ENCODE results near the gene FXYD7. TPM values are rescaled to one million over a fixed set of nuclear protein-coding genes. Genes with fewer than 3 reads are reported as not detected.

The FXYD7 gene
- total RNA-seq, 2 donors from 2014 or later = not detected

DNA sequence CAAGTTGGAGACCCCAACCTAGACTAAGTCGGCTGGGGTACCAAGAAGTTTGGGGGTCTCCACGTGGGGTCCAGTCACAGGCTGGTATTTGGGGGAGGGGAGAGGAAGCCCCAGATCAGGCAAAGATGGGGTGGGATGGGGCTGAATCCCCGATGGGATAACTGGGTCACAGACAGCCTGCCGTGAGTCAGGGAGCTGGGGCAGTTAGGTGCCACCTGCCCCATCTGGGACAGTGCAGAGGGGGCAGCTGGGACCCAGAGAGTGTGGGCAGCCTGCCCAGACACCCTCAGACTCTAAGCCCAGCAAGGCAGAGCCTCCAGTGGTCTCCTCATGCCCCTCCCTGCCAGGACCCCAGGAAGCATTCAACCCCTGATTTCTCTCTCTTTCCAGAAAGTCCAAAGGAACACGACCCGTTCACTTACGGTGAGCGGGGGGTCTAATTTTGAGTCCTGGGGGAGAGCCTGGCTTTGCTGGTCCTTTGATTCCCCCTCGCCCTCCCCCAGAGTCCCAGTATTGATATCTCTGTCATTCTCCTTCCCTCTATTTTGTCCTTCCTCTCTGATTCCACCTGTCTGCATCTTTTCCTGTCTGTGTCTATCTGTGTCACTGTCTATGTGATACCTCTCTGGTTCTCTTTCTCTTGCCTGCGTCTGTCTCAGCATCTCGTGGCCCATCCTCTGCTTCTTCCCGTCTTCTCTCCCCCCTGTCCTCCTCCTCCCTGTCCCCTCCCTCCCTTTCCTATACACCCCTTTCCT, 2.7 kb upstream of the FXYD7 start:
- no peaks in the 10 kb centered on the region for H3K9me3 Mint-ChIP-seq
- H3K4me3 Mint-ChIP-seq = peak overlapping the region; percentile 75
- ATAC-seq = no peak
- no peak overlapping the region for H3K27ac Mint-ChIP-seq
- no peak for DNase-seq (ENCODE audit: low spot score)
- H3K36me3 Mint-ChIP-seq = no peaks in the 10 kb centered on the region
- H3K27me3 Mint-ChIP-seq = peaks cover 10 to 18% of the 10 kb centered on the region in 2 donors
- peaks cover 20 to 30% of the 10 kb centered on the region in 2 donors for H3K4me1 Mint-ChIP-seq (ENCODE audit: low read depth in 2 of 2)

GRCh38 chr19:35140962-35141836, 1.9 kb upstream of the FXYD7 start:
- H3K27ac Mint-ChIP-seq = no peak overlapping the region
- H3K27me3 Mint-ChIP-seq = peaks cover 10 to 18% of the 10 kb centered on the region in 2 donors
- peaks cover 20 to 30% of the 10 kb centered on the region in 2 donors for H3K4me1 Mint-ChIP-seq (ENCODE audit: low read depth in 2 of 2)

GRCh38 chr19:35141837-35142605, 1.0 kb upstream of the FXYD7 start:
- Mint-ChIP-seq H3K4me1 (ENCODE audit: low read depth in 2 of 2) (peaks cover 20 to 30% of the 10 kb centered on the region in 2 donors), H3K36me3 (no peaks in the 10 kb centered on the region), H3K27ac (no peak overlapping the region), H3K9me3 (no peaks in the 10 kb centered on the region), H3K27me3 (peaks cover 10 to 18% of the 10 kb centered on the region in 2 donors), H3K4me3 (peak overlapping the region; percentile 75)
- DNase-seq (ENCODE audit: low spot score) = no peak
- no peak for ATAC-seq

More at GRCh38 chr19:35140962-35141836, 1.9 kb upstream of the FXYD7 start:
- no peaks in the 10 kb centered on the region for H3K9me3 Mint-ChIP-seq
- peak; percentile 94 to 97 for ATAC-seq
- H3K4me3 Mint-ChIP-seq = peak overlapping the region; percentile 75
- DNase-seq (ENCODE audit: low spot score) = peak; percentile 92
- H3K36me3 Mint-ChIP-seq = no peaks in the 10 kb centered on the region

GRCh38 chr19:35142606-35143230, 337 bp upstream of the FXYD7 start:
- peaks cover 20 to 25% of the 10 kb centered on the region in 2 donors for H3K4me1 Mint-ChIP-seq (ENCODE audit: low read depth in 2 of 2)

GRCh38 chr19:35143818-35144217, 763 bp downstream of the FXYD7 start:
- no peaks in the 10 kb centered on the region for H3K9me3 Mint-ChIP-seq
- H3K27ac Mint-ChIP-seq = no peak overlapping the region
- H3K27me3 Mint-ChIP-seq = peaks cover 10 to 18% of the 10 kb centered on the region in 2 donors
- H3K36me3 Mint-ChIP-seq = no peaks in the 10 kb centered on the region
- no peak for ATAC-seq
- no peak for DNase-seq (ENCODE audit: low spot score)
- no peak overlapping the region for H3K4me3 Mint-ChIP-seq
- peaks cover 20 to 25% of the 10 kb centered on the region in 2 donors for H3K4me1 Mint-ChIP-seq (ENCODE audit: low read depth in 2 of 2)

More at GRCh38 chr19:35142606-35143230, 337 bp upstream of the FXYD7 start:
- Mint-ChIP-seq H3K27ac (no peak overlapping the region), H3K9me3 (no peaks in the 10 kb centered on the region), H3K36me3 (no peaks in the 10 kb centered on the region), H3K27me3 (peaks cover 10 to 18% of the 10 kb centered on the region in 2 donors), H3K4me3 (peak overlapping the region; percentile 51)
- peak; percentile 77 for DNase-seq (ENCODE audit: low spot score)
- peak; percentile 24 to 28 for ATAC-seq

DNA sequence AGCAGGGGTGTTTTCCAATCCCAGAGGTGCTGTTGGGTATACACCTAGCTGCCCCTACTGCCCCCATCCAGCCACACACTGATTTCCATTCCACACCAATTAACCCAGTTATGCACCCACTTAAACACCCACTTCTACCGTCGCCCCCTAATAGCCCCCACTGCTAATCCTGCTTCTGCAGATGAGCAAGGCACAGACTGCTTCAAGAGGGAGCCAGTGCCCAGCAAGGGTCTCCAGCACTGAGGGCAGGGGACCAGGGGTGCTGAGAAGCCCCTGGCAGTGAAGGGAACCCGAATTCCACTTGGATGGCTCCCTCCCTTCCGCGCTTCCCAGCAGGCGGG, 1.2 kb downstream of the FXYD7 start:
- no peak overlapping the region for H3K4me3 Mint-ChIP-seq

DNA sequence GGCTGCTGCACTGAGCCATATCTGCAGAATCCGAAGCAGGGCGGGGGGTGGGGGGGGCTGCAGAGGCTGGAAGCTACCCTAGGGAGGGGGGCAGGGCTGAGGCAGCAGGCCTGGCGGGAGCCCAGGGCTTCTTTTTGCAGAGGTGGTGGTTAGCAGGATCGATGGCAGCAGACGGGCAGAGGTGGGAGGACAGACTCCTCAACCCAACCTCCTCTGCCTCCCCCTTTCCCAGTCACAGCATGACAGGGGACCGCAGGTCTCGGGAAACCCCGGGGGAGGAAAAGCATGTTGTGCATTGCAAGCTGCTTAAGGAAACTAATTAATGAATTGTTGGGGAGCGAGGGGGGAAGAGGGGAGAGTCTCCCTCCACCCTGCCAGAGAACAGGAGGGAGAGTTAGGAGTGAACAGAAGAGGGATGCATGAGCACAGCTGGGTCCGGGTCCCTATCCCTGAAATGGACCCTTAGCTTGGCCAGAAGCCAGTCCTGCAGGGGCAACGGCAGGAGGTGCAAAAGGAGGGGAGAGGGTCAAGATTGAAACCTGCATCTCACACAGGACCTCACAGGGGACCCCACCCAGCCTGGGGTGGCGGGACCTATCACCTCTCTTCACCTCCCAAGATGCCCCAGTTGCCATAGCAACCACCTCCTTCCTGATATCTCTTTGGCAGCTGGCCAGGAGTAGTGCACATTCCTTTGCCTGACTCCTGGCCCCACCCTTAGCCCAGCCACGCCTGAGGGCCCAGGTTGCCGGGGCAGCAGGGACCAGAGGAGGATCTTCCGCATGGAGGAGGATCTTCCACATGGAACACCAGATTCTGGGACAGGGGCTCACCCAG, 1.8 kb downstream of the FXYD7 start:
- H3K4me1 Mint-ChIP-seq (ENCODE audit: low read depth in 2 of 2) = peaks cover 20 to 25% of the 10 kb centered on the region in 2 donors
- ATAC-seq (no peak), DNase-seq (ENCODE audit: low spot score) (no peak)
- no peak overlapping the region for H3K4me3 Mint-ChIP-seq
- peaks cover 10 to 18% of the 10 kb centered on the region in 2 donors for H3K27me3 Mint-ChIP-seq
- H3K9me3 Mint-ChIP-seq = no peaks in the 10 kb centered on the region
- H3K27ac Mint-ChIP-seq = no peak overlapping the region
- no peaks in the 10 kb centered on the region for H3K36me3 Mint-ChIP-seq

More for the DNA sequence above, 1.2 kb downstream of the FXYD7 start:
- H3K4me1 Mint-ChIP-seq (ENCODE audit: low read depth in 2 of 2) = peaks cover 20 to 25% of the 10 kb centered on the region in 2 donors
- H3K9me3 Mint-ChIP-seq = no peaks in the 10 kb centered on the region
- H3K27ac Mint-ChIP-seq = no peak overlapping the region
- no peak for ATAC-seq
- H3K36me3 Mint-ChIP-seq = no peaks in the 10 kb centered on the region
- peaks cover 10 to 18% of the 10 kb centered on the region in 2 donors for H3K27me3 Mint-ChIP-seq
- DNase-seq (ENCODE audit: low spot score) = no peak

DNA sequence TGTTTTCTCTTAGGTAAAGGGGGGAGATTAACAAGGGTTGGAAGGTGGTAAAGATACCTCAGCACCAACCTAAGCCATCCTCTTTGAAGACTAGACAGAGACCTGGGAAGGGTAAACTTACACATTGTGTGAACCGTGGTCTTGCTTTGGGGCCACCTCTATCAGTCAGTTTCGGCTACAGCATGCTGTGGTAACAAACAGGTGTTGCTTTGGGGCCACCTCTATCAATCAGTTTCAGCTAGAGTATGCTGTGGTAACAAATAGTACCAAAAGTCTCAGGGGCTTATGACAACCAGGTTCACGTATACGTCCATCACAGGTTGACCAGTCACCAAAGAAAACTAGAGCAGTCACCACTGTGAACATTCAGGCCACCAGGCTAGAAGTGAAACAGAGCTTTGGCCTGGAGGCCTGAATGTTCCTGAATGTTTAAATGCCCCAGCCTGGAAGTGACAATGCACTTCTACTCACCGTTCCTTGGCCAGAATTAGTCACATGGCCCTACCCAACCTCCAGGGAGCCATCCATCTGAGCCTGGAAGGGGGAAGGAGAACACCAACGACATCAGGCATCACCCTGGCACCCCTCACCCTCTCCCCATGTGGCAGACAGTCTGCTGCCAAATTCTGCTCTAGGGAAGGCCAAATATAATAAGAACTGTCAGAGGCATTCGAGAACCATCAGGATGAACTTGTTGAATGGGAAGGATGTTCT, 3.8 kb downstream of the FXYD7 start:
- H3K27ac Mint-ChIP-seq = no peak overlapping the region
- ATAC-seq (no peak), DNase-seq (ENCODE audit: low spot score) (no peak)
- peaks cover 4 to 10% of the 10 kb centered on the region in 2 donors for H3K27me3 Mint-ChIP-seq
- peaks cover 6 to 12% of the 10 kb centered on the region in 2 donors for H3K4me1 Mint-ChIP-seq (ENCODE audit: low read depth in 2 of 2)
- no peaks in the 10 kb centered on the region for H3K9me3 Mint-ChIP-seq
- H3K4me3 Mint-ChIP-seq = no peak overlapping the region
- no peaks in the 10 kb centered on the region for H3K36me3 Mint-ChIP-seq

GRCh38 chr19:35149463-35149862, 6.4 kb downstream of the FXYD7 start:
- Mint-ChIP-seq H3K27ac (no peak overlapping the region), H3K4me1 (ENCODE audit: low read depth in 2 of 2) (peaks cover 13 to 17% of the 10 kb centered on the region in 2 donors), H3K4me3 (no peak overlapping the region), H3K36me3 (no peaks in the 10 kb centered on the region), H3K9me3 (no peaks in the 10 kb centered on the region), H3K27me3 (peaks cover 0 to 7% of the 10 kb centered on the region in 2 donors)
- ATAC-seq (no peak), DNase-seq (ENCODE audit: low spot score) (no peak)

GRCh38 chr19:35150445-35150844, 7.4 kb downstream of the FXYD7 start:
- DNase-seq (ENCODE audit: low spot score) (no peak), ATAC-seq (no peak)
- Mint-ChIP-seq H3K27ac (peak overlapping the region in 1 of 2 donors; percentile 57), H3K4me3 (no peak overlapping the region), H3K9me3 (no peaks in the 10 kb centered on the region), H3K4me1 (ENCODE audit: low read depth in 2 of 2) (peaks cover 19 to 23% of the 10 kb centered on the region in 2 donors), H3K36me3 (no peaks in the 10 kb centered on the region), H3K27me3 (peaks cover 0 to 7% of the 10 kb centered on the region in 2 donors)

GRCh38 chr19:35151273-35152065, 8.4 kb downstream of the FXYD7 start:
- Mint-ChIP-seq H3K9me3 (no peaks in the 10 kb centered on the region), H3K27ac (peak overlapping the region in 1 of 2 donors; percentile 9), H3K4me1 (ENCODE audit: low read depth in 2 of 2) (peaks cover 28 to 32% of the 10 kb centered on the region in 2 donors), H3K27me3 (peaks cover 0 to 7% of the 10 kb centered on the region in 2 donors), H3K4me3 (no peak overlapping the region), H3K36me3 (peaks cover 6% of the 10 kb centered on the region)
- DNase-seq (ENCODE audit: low spot score) (no peak), ATAC-seq (no peak)
